K562 (cell line): ENCODE measurements around the gene NCBP2. TPM values are rescaled to one million over a fixed set of nuclear protein-coding genes. Genes with fewer than 3 reads are reported as not detected.
A peak's percentile ranks its signal among the peaks of the same experiment; 100 is the strongest.

Source experiments
- BRD4 ChIP-seq: fragments of 200-600 bp; sonication (generic); IDR thresholded peaks from 2 replicates; pipeline ENCODE4 v1.6.1; 2017; ENCODE audit warnings: inconsistent platforms
- DEAF1 ChIP-seq: fragments of 450-650 bp; formaldehyde crosslinking; IDR thresholded peaks from 2 replicates; pipeline ENCODE4 v1.4.0; 2020; ENCODE audit warnings: mild to moderate bottlenecking, moderate library complexity
- ETV1 ChIP-seq: fragments of 450-650 bp; conservative IDR thresholded peaks from 2 replicates; pipeline ENCODE4 v1.6.1; 2016; ENCODE audit warnings: missing genetic modification characterization, control low read depth, low read depth, missing compliant biosample characterization
- FOSL1 ChIP-seq: fragments of 200-800 bp; sonication (Bioruptor generic); conservative IDR thresholded peaks from 2 replicates; pipeline ENCODE4 v1.6.1; 2016; ENCODE audit warnings: missing genetic modification characterization, missing compliant biosample characterization
- GABPA ChIP-seq: fragments of 200-800 bp; sonication (Bioruptor generic); conservative IDR thresholded peaks from 2 replicates; pipeline ENCODE4 v1.6.1; 2016; ENCODE audit warnings: low read depth, missing genetic modification characterization, missing compliant biosample characterization
- HIVEP1 ChIP-seq: fragments of 250-450 bp; sonication (Bioruptor Pico); IDR thresholded peaks from 2 replicates; pipeline ENCODE4 v1.4.0; 2020; ENCODE audit warnings: mild to moderate bottlenecking
- NFE2L1 ChIP-seq: fragments of 450-650 bp; IDR thresholded peaks from 2 replicates; pipeline ENCODE4 v1.6.1; 2016; ENCODE audit warnings: missing genetic modification characterization, low read depth, mild to moderate bottlenecking, missing compliant biosample characterization, moderate library complexity, borderline replicate concordance
- SMARCE1 ChIP-seq: fragments of 450-650 bp; IDR thresholded peaks from 2 replicates; pipeline ENCODE4 v1.7.1; 2016; ENCODE audit warnings: mild to moderate bottlenecking
- TEAD1 ChIP-seq, 2 experiments: fragments of 450-650 bp in 1 of 2; sonication (generic) in 1 of 2; formaldehyde crosslinking; IDR thresholded peaks; 2 replicates each; pipeline versions ENCODE4 v1.4.0 to v1.8.0; 2020 to 2022; ENCODE audit warnings: mild to moderate bottlenecking in 2 of 2, missing genetic modification reagents in 1 of 2
- polyA plus RNA-seq, 8 experiments: library from polyadenylated mRNA; depleted of rRNA in 4 of 8; stranded (reverse) in 5 of 8; unstranded in 3 of 8; fragments of >200 nt; fragmentation: Nextera tagmentation in 2 of 8; fragmentation: Illumina TruSeq in 1 of 8; extraction: Ambion mirVana in 2 of 8; extraction: Trizol in 1 of 8; gene quantifications; 2 replicates each; pipeline versions ENCODE4 v1.2.1 to v1.2.3, GENCODE V29; 2011 to 2014; ENCODE audit warnings: inconsistent platforms in 1 of 8, missing spikeins in 1 of 8
- total RNA-seq, 7 experiments: library from RNA; depleted of rRNA in 6 of 7; stranded (reverse); fragments of >200 nt in 6 of 7; fragmentation: Illumina TruSeq in 2 of 7; extraction: Trizol in 2 of 7; gene quantifications; 2 replicates each; pipeline versions ENCODE4 v1.2.1 to v1.2.3, GENCODE V29; 2011 to 2021; ENCODE audit warnings: low replicate concordance in 1 of 7
- TF ChIP-seq, protein P1 (sequence below): fragments of 450-650 bp; IDR thresholded peaks from 2 replicates; pipeline ENCODE4 v1.6.1; 2016; ENCODE audit warnings: mild to moderate bottlenecking, moderate library complexity
- TF ChIP-seq, protein P2 (sequence below): fragments of 450-650 bp; IDR thresholded peaks from 2 replicates; pipeline ENCODE4 v1.6.1; 2016; ENCODE audit warnings: antibody characterized with exemption
- TF ChIP-seq, protein P3 (sequence below): fragments of 250-450 bp; sonication (Bioruptor Pico); IDR thresholded peaks from 2 replicates; pipeline ENCODE4 v1.6.1; 2021; ENCODE audit warnings: mild to moderate bottlenecking

The NCBP2 gene
- total and polyA plus RNA-seq, 9 of the 15 experiments (the other 6 are each of a cell fraction or from before 2014, with no cell fraction given) = 56.4 to 102 (median 82.3) TPM

DNA sequence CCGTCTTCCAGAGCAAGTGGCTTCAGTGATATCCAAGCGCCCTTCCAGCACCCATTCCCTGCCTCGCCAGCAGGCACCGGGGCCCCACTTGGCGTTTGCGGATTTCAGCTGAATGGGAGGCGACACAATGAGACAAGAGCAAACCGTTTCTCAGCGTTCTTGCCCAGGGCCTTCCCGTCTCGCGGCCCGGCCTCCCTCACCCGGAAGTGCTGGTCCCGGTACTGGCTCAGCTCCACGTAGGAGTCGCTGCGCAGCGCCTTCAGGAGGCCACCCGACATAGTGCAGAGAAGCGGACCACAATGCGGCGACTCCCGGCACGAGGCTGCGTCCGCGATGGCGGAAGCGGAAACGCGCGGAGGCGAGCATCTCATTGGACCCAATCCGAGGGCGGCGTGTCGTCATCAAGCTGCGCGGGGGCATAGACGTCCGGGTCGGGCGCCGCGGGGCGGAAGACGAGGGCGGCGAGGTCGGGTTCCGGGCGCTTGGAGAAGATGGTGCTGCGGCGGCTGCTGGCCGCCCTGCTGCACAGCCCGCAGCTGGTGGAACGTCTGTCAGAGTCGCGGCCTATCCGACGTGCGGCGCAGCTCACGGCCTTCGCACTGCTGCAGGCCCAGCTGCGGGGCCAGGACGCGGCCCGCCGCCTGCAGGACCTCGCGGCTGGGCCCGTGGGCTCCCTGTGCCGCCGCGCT lies at the start of gene NCBP2 (continued):
- TF ChIP-seq, protein P1, sequence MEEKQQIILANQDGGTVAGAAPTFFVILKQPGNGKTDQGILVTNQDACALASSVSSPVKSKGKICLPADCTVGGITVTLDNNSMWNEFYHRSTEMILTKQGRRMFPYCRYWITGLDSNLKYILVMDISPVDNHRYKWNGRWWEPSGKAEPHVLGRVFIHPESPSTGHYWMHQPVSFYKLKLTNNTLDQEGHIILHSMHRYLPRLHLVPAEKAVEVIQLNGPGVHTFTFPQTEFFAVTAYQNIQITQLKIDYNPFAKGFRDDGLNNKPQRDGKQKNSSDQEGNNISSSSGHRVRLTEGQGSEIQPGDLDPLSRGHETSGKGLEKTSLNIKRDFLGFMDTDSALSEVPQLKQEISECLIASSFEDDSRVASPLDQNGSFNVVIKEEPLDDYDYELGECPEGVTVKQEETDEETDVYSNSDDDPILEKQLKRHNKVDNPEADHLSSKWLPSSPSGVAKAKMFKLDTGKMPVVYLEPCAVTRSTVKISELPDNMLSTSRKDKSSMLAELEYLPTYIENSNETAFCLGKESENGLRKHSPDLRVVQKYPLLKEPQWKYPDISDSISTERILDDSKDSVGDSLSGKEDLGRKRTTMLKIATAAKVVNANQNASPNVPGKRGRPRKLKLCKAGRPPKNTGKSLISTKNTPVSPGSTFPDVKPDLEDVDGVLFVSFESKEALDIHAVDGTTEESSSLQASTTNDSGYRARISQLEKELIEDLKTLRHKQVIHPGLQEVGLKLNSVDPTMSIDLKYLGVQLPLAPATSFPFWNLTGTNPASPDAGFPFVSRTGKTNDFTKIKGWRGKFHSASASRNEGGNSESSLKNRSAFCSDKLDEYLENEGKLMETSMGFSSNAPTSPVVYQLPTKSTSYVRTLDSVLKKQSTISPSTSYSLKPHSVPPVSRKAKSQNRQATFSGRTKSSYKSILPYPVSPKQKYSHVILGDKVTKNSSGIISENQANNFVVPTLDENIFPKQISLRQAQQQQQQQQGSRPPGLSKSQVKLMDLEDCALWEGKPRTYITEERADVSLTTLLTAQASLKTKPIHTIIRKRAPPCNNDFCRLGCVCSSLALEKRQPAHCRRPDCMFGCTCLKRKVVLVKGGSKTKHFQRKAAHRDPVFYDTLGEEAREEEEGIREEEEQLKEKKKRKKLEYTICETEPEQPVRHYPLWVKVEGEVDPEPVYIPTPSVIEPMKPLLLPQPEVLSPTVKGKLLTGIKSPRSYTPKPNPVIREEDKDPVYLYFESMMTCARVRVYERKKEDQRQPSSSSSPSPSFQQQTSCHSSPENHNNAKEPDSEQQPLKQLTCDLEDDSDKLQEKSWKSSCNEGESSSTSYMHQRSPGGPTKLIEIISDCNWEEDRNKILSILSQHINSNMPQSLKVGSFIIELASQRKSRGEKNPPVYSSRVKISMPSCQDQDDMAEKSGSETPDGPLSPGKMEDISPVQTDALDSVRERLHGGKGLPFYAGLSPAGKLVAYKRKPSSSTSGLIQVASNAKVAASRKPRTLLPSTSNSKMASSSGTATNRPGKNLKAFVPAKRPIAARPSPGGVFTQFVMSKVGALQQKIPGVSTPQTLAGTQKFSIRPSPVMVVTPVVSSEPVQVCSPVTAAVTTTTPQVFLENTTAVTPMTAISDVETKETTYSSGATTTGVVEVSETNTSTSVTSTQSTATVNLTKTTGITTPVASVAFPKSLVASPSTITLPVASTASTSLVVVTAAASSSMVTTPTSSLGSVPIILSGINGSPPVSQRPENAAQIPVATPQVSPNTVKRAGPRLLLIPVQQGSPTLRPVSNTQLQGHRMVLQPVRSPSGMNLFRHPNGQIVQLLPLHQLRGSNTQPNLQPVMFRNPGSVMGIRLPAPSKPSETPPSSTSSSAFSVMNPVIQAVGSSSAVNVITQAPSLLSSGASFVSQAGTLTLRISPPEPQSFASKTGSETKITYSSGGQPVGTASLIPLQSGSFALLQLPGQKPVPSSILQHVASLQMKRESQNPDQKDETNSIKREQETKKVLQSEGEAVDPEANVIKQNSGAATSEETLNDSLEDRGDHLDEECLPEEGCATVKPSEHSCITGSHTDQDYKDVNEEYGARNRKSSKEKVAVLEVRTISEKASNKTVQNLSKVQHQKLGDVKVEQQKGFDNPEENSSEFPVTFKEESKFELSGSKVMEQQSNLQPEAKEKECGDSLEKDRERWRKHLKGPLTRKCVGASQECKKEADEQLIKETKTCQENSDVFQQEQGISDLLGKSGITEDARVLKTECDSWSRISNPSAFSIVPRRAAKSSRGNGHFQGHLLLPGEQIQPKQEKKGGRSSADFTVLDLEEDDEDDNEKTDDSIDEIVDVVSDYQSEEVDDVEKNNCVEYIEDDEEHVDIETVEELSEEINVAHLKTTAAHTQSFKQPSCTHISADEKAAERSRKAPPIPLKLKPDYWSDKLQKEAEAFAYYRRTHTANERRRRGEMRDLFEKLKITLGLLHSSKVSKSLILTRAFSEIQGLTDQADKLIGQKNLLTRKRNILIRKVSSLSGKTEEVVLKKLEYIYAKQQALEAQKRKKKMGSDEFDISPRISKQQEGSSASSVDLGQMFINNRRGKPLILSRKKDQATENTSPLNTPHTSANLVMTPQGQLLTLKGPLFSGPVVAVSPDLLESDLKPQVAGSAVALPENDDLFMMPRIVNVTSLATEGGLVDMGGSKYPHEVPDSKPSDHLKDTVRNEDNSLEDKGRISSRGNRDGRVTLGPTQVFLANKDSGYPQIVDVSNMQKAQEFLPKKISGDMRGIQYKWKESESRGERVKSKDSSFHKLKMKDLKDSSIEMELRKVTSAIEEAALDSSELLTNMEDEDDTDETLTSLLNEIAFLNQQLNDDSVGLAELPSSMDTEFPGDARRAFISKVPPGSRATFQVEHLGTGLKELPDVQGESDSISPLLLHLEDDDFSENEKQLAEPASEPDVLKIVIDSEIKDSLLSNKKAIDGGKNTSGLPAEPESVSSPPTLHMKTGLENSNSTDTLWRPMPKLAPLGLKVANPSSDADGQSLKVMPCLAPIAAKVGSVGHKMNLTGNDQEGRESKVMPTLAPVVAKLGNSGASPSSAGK = peak; percentile 87
- TF ChIP-seq HIVEP1 (CRISPR knock-in tag) = no peak
- TF ChIP-seq GABPA (tag) = peak; percentile 97
- peak; percentile 51; the same call in 1 of the 2 replicates for TF ChIP-seq DEAF1 (CRISPR knock-in tag)
- TF ChIP-seq FOSL1 (tag) = 0 out of 2 replicates have a peak, but pooled peaks have one; percentile 25
- TF ChIP-seq TEAD1 (CRISPR knock-in tag; IDR thresholded peaks at IDR 0.05) = peak in 1 of 2 experiments; percentile 92; a peak in 2 of 4 replicates
- no peak for TF ChIP-seq NFE2L1 (tag)
- TF ChIP-seq BRD4 = no peak; the same call in none of the 2 replicates
- no peak for TF ChIP-seq SMARCE1
- peak; percentile 89 for TF ChIP-seq ETV1 (tag)
- TF ChIP-seq, protein P2, sequence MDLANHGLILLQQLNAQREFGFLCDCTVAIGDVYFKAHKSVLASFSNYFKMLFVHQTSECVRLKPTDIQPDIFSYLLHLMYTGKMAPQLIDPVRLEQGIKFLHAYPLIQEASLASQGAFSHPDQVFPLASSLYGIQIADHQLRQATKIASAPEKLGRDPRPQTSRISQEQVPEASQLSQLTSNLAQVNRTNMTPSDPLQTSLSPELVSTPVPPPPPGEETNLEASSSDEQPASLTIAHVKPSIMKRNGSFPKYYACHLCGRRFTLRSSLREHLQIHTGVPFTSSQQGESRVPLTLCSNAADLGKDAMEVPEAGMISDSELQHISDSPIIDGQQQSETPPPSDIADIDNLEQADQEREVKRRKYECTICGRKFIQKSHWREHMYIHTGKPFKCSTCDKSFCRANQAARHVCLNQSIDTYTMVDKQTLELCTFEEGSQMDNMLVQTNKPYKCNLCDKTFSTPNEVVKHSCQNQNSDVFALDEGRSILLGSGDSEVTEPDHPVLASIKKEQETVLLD = peak; percentile 65
- TF ChIP-seq, protein P3, sequence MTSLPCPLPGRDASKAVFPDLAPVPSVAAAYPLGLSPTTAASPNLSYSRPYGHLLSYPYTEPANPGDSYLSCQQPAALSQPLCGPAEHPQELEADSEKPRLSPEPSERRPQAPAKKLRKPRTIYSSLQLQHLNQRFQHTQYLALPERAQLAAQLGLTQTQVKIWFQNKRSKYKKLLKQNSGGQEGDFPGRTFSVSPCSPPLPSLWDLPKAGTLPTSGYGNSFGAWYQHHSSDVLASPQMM = no peak
